C4-2B (cell line): ENCODE results near the gene SLC41A2.
"Not testable (repeated sequence)": the region's sequence is repeated elsewhere in the genome, so short reads cannot be mapped to it uniquely, and the experiment has no call there.

Experiments used
- ZFX ChIP-seq: fragments of 450-650 bp; IDR thresholded peaks from 2 replicates; pipeline ENCODE4 v1.6.1; 2017
- TF ChIP-seq, protein P1 (sequence below): fragments of 450-650 bp; conservative IDR thresholded peaks from 2 replicates; pipeline ENCODE4 v1.5.1; 2017; ENCODE audit warnings: mild to moderate bottlenecking

DNA sequence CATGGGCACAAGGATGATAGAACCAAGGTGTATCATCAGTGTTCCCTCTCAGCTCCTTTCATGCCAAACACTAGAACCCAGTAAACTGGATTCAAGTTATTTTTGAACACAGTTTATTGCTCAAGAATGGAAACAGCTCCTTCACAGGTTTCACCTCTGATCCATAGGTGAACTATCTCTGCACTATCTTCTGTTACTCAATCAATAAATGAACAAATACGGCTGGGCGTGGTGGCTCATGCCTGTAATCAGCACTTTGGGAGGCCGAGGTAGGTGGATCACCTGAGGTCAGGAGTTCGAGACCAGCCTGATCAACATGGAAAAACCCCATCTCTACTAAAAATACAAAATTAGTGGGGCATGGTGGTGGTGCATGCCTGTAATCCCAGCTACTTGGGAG lies 9.4 kb downstream of the SLC41A2 start:
- TF ChIP-seq, protein P1, sequence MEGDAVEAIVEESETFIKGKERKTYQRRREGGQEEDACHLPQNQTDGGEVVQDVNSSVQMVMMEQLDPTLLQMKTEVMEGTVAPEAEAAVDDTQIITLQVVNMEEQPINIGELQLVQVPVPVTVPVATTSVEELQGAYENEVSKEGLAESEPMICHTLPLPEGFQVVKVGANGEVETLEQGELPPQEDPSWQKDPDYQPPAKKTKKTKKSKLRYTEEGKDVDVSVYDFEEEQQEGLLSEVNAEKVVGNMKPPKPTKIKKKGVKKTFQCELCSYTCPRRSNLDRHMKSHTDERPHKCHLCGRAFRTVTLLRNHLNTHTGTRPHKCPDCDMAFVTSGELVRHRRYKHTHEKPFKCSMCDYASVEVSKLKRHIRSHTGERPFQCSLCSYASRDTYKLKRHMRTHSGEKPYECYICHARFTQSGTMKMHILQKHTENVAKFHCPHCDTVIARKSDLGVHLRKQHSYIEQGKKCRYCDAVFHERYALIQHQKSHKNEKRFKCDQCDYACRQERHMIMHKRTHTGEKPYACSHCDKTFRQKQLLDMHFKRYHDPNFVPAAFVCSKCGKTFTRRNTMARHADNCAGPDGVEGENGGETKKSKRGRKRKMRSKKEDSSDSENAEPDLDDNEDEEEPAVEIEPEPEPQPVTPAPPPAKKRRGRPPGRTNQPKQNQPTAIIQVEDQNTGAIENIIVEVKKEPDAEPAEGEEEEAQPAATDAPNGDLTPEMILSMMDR, result not testable (repeated sequence)
- TF ChIP-seq ZFX, result not testable (repeated sequence)
